Caco-2 (cell line): Measurements from ENCODE around the gene B2M. TPM values are rescaled to one million over a fixed set of nuclear protein-coding genes. Genes with fewer than 3 reads are reported as not detected.

Experiments used
- BruUV-seq: library from RNA; stranded (reverse); fragments of 400-500 nt; replicated peaks from 2 replicates; lab custom pipeline; 2021; lab: Mats Ljungman, UMichigan
- CTCF ChIA-PET: fragments of 300-600 bp; sonication (Branson Sonifier 250); formaldehyde crosslinking; loops from one replicate; lab custom pipeline; 2022; ENCODE audit warnings: antibody characterized with exemption; lab: Charles Lee
- POLR2A ChIA-PET: fragments of 300-600 bp; sonication (Branson Sonifier 250); formaldehyde crosslinking; loops from one replicate; lab custom pipeline; 2022; ENCODE audit warnings: antibody characterized with exemption; lab: Charles Lee
- DNase-seq, 2 experiments: peaks; one replicate each; pipeline versions ENCODE4 v3.0.0 to v3.0.0-alpha.2; 2020 to 2022
- H3K27me3 ChIP-seq: replicated peaks from 2 replicates; pipeline ENCODE4 v1.6.0; 2011; ENCODE audit warnings: low read length; ENCODE audit not compliant: control insufficient read depth, insufficient read depth
- H3K36me3 ChIP-seq: 2 replicates; pipeline ENCODE4 v1.5.1; 2011; ENCODE audit warnings: low read length; ENCODE audit not compliant: control insufficient read depth, insufficient read depth
- H3K4me1 ChIP-seq: fragments of 250-450 bp; sonication (Bioruptor Pico); 2 replicates; pipeline ENCODE4 v1.5.1; 2020; ENCODE audit warnings: mild to moderate bottlenecking
- H3K4me3 ChIP-seq: 2 replicates; pipeline ENCODE4 v1.5.1; 2011; ENCODE audit warnings: low read depth, mild to moderate bottlenecking, control low read depth, low read length
- H3K9me3 ChIP-seq: fragments of 250-450 bp; sonication (Bioruptor Pico); 2 replicates; pipeline ENCODE4 v1.5.1; 2020; ENCODE audit warnings: mild to moderate bottlenecking, moderate library complexity
- H3K27ac Mint-ChIP-seq: one replicate; pipeline ENCODE4 v1.8.0; 2022; ENCODE audit warnings: mixed read lengths; ENCODE audit not compliant: unreplicated experiment
- H3K27me3 Mint-ChIP-seq: one replicate; pipeline ENCODE4 v1.8.0; 2022; ENCODE audit warnings: mixed read lengths; ENCODE audit not compliant: insufficient read depth, unreplicated experiment
- H3K36me3 Mint-ChIP-seq: one replicate; pipeline ENCODE4 v1.8.0; 2022; ENCODE audit warnings: mild to moderate bottlenecking, mixed read lengths; ENCODE audit not compliant: insufficient read depth, unreplicated experiment
- H3K4me1 Mint-ChIP-seq: one replicate; pipeline ENCODE4 v1.8.0; 2022; ENCODE audit warnings: low read depth, mixed read lengths; ENCODE audit not compliant: unreplicated experiment
- H3K4me3 Mint-ChIP-seq: one replicate; pipeline ENCODE4 v1.8.0; 2022; ENCODE audit warnings: mild to moderate bottlenecking, moderate library complexity, mixed read lengths; ENCODE audit not compliant: unreplicated experiment
- H3K9me3 Mint-ChIP-seq: one replicate; pipeline ENCODE4 v1.8.0; 2022; ENCODE audit warnings: mixed read lengths; ENCODE audit not compliant: unreplicated experiment
- intact Hi-C: fragments of 100-400 bp; cut with micrococcal nuclease; formaldehyde crosslinking; loops from one replicate; pipeline ENCODE4 v1.10.0; 2022; ENCODE audit not compliant: unreplicated experiment
- total RNA-seq: library from RNA; stranded (reverse); gene quantifications from 2 replicates; pipeline ENCODE4 v1.2.3, GENCODE V29; 2022
- TF ChIP-seq, protein P1 (sequence below), 2 experiments: fragments of 200-600 bp in 1 of 2; IDR thresholded peaks; 1 replicate in 1 of 2; 2 replicates in 1 of 2; pipeline versions ENCODE4 v1.5.1 to v1.8.0; 2011 to 2022; ENCODE audit warnings: antibody characterized with exemption in 1 of 2, control low read depth in 1 of 2, inconsistent platforms in 1 of 2, low read depth in 1 of 2, low read length in 1 of 2, mild to moderate bottlenecking in 1 of 2, moderate library complexity in 1 of 2; ENCODE audit not compliant: insufficient read depth in 1 of 2, severe bottlenecking in 1 of 2, unreplicated experiment in 1 of 2

B2M gene
- total RNA-seq, 1 experiment from 2014 or later: 269 TPM

DNA sequence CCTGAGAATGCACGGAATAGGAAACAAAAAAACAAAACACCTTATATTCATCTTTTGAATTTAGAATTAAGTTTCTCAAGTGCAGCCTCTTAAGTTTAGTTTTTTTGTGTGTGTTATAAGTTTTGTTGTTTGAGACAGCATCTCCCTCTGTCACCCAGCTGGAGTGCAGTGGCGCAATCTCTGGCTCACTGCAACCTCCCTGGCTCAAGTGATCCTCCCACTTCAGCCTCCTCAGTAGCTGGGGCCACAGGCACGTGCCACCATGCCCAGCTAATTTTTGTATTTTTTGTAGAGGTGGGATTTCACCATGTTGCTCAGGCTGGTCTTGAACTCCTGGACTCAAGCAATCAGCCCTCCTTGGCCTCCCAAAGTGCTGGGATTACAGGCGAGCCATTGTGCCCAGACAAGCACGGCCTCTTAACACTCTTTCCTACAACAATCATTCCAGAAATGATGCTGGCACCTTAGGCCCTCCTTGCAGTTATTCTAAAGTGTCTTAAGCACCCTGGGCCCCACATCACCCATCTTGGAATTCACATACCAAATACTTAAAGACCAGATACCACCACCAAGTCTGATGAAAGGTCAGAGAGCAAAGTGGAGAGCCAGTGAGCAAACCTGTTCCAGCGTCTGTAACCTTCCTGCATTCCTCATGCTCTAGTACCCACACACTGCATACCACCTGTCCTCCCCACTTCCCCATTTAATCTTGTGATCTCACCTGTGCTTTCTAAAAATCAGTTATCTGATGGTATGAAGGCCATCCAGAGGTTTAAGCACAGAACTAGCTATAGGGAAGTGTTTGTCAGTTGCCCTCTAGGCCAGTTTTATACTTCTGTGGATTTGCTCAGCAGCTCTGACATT is 41.0 kb upstream of the B2M start:
- Histone ChIP-seq H3K27me3 (no peaks in the 10 kb centered on the region), H3K4me3 (no peak overlapping the region), H3K9me3 (no peaks in the 10 kb centered on the region), H3K4me1 (peaks cover 12% of the 10 kb centered on the region), H3K36me3 (no peaks in the 10 kb centered on the region)
- Mint-ChIP-seq H3K27me3 (no peaks in the 10 kb centered on the region), H3K27ac (peak overlapping the region; percentile 42), H3K4me1 (peaks cover 16% of the 10 kb centered on the region), H3K4me3 (no peak overlapping the region), H3K9me3 (no peaks in the 10 kb centered on the region), H3K36me3 (no peaks in the 10 kb centered on the region)
- BruUV-seq: no TSS peak
- peak; percentile 37 to 62 for DNase-seq
- TF ChIP-seq, protein P1, sequence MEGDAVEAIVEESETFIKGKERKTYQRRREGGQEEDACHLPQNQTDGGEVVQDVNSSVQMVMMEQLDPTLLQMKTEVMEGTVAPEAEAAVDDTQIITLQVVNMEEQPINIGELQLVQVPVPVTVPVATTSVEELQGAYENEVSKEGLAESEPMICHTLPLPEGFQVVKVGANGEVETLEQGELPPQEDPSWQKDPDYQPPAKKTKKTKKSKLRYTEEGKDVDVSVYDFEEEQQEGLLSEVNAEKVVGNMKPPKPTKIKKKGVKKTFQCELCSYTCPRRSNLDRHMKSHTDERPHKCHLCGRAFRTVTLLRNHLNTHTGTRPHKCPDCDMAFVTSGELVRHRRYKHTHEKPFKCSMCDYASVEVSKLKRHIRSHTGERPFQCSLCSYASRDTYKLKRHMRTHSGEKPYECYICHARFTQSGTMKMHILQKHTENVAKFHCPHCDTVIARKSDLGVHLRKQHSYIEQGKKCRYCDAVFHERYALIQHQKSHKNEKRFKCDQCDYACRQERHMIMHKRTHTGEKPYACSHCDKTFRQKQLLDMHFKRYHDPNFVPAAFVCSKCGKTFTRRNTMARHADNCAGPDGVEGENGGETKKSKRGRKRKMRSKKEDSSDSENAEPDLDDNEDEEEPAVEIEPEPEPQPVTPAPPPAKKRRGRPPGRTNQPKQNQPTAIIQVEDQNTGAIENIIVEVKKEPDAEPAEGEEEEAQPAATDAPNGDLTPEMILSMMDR (IDR thresholded peaks at IDR 0.05; ENCODE audit: insufficient read depth in 1 of 2, low read depth in 1 of 2, low read length in 1 of 2, severe bottlenecking in 1 of 2, unreplicated experiment in 1 of 2): no peak
- intact Hi-C loops: no loop called here
- ChIA-PET POLR2A (interaction anchor here (0.6 to 1.2 kb wide), 3 partner anchors 42 to 675 kb away, joined by 3 to 7 read pairs (median 4); no protein-coding TSS in a partner anchor), CTCF (no interaction called here)

- ChIA-PET CTCF (interaction anchor here (0.8 kb wide), 1 partner anchor 10 kb away, joined by 4 read pairs; no protein-coding TSS in a partner anchor), POLR2A (no interaction called here)
- BruUV-seq: no TSS peak
- Histone ChIP-seq H3K4me1 (peaks cover 12% of the 10 kb centered on the region), H3K4me3 (no peak overlapping the region), H3K27me3 (no peaks in the 10 kb centered on the region), H3K9me3 (no peaks in the 10 kb centered on the region), H3K36me3 (no peaks in the 10 kb centered on the region)
- H3K27ac Mint-ChIP-seq: no peak overlapping the region
- TF ChIP-seq, protein P1 (IDR thresholded peaks at IDR 0.05; ENCODE audit: insufficient read depth in 1 of 2, low read depth in 1 of 2, low read length in 1 of 2, severe bottlenecking in 1 of 2, unreplicated experiment in 1 of 2): no peak
- no peak overlapping the region for H3K4me3 Mint-ChIP-seq
- H3K36me3 Mint-ChIP-seq: no peaks in the 10 kb centered on the region
- no peak for DNase-seq
- no peaks in the 10 kb centered on the region for H3K27me3 Mint-ChIP-seq
- peaks cover 10% of the 10 kb centered on the region for H3K4me1 Mint-ChIP-seq
- H3K9me3 Mint-ChIP-seq: no peaks in the 10 kb centered on the region
- intact Hi-C loops: no loop called here
These were observed 37.7 kb upstream of the B2M start for GRCh38 chr15:44673639-44674038.

DNA sequence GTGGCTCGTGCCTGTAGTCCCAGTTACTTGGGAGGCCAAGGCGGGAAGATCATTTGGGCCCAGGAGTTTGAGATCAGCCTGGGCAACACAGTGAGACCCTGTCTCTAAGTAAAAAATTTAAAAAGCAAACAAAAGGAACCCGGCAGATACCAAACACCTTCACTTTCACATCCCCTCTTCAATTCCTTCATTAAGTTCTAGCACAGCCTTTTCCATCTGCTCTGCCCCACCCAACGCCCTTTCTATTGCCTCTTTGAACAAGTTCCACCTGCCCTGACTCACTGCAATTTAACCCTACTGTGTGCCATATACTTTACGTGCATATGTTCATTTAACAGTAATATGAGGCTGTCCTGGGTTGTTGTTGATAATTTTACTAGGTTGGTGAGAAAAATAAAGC is 35.4 kb upstream of the B2M start:
- H3K4me3 ChIP-seq: no peak overlapping the region
- H3K27me3 Mint-ChIP-seq: peaks cover 5% of the 10 kb centered on the region
- H3K36me3 ChIP-seq: no peaks in the 10 kb centered on the region
- no peak overlapping the region for H3K27ac Mint-ChIP-seq
- H3K27me3 ChIP-seq: no peaks in the 10 kb centered on the region
- H3K4me1 Mint-ChIP-seq: peaks cover 2% of the 10 kb centered on the region
- ChIA-PET CTCF (no interaction called here), POLR2A (no interaction called here)
- TF ChIP-seq, protein P1 (IDR thresholded peaks at IDR 0.05; ENCODE audit: insufficient read depth in 1 of 2, low read depth in 1 of 2, low read length in 1 of 2, severe bottlenecking in 1 of 2, unreplicated experiment in 1 of 2): no peak
- H3K4me1 ChIP-seq: peaks cover 3% of the 10 kb centered on the region
- H3K4me3 Mint-ChIP-seq: no peak overlapping the region
- DNase-seq: no peak
- intact Hi-C loops: no loop called here
- no peaks in the 10 kb centered on the region for H3K36me3 Mint-ChIP-seq
- no peaks in the 10 kb centered on the region for H3K9me3 ChIP-seq
- no peaks in the 10 kb centered on the region for H3K9me3 Mint-ChIP-seq
- BruUV-seq: no TSS peak
